Right atrium auricular region (tissue), 2 donors: Measurements from ENCODE around the gene EPHB3. TPM values are rescaled to one million over a fixed set of nuclear protein-coding genes. Genes with fewer than 3 reads are reported as not detected.

ENCODE experiments used
- DNase-seq: peaks from one replicate; pipeline ENCODE4 v3.0.0-alpha.2; 2019; ENCODE audit warnings: low spot score
- H3K27ac ChIP-seq, 2 donors: fragments of 200-600 bp; sonication (generic); 1 replicate in 1 of 2; 2 replicates in 1 of 2; pipeline ENCODE4 v1.5.1; 2016 to 2019
- H3K27me3 ChIP-seq, 2 donors: fragments of 200-600 bp; sonication (generic); one replicate each; pipeline versions ENCODE4 v1.5.1 to v1.6.0; 2017 to 2019
- H3K36me3 ChIP-seq: fragments of 200-600 bp; sonication (generic); one replicate; pipeline ENCODE4 v1.5.1; 2016
- H3K4me1 ChIP-seq, 2 donors: fragments of 200-600 bp; sonication (generic); one replicate each; pipeline versions ENCODE4 v1.5.1 to v1.6.0; 2017 to 2019
- H3K4me3 ChIP-seq, 2 donors: fragments of 200-600 bp; sonication (generic); 1 replicate in 1 of 2; 2 replicates in 1 of 2; pipeline ENCODE4 v1.5.1; 2017 to 2019; ENCODE audit warnings: mild to moderate bottlenecking in 1 of 2, moderate library complexity in 1 of 2
- H3K9me3 ChIP-seq, 2 donors: fragments of 200-600 bp; sonication (generic); one replicate each; pipeline ENCODE4 v1.5.1; 2019
- CTCF ChIP-seq, 2 donors: fragments of 200-600 bp; sonication (generic); IDR thresholded peaks; one replicate each; pipeline ENCODE4 v1.5.1; 2019; ENCODE audit warnings: antibody characterized with exemption in 2 of 2
- total RNA-seq, 2 donors: library from RNA; depleted of rRNA; stranded (reverse); fragments of >200 nt; gene quantifications; one replicate each; pipeline ENCODE4 v1.1.0, GENCODE V29; 2016

Gene EPHB3
- total RNA-seq, 2 donors from 2014 or later, result 2.1 to 5.1 TPM

- Histone ChIP-seq H3K27ac (no peak overlapping the region), H3K27me3 (peaks cover 0 to 4% of the 10 kb centered on the region in 2 donors), H3K36me3 (no peaks in the 10 kb centered on the region), H3K4me3 (no peak overlapping the region), H3K9me3 (no peaks in the 10 kb centered on the region), H3K4me1 (peaks cover 0 to 6% of the 10 kb centered on the region in 2 donors)
- DNase-seq, result peak; percentile 57
- no peak for TF ChIP-seq CTCF (IDR thresholded peaks at IDR 0.05)
These were observed 19.6 kb upstream of the EPHB3 start for GRCh38 chr3:184541886-184542562.

- Histone ChIP-seq H3K27ac (no peak overlapping the region), H3K4me1 (peaks cover 0 to 6% of the 10 kb centered on the region in 2 donors), H3K9me3 (no peaks in the 10 kb centered on the region), H3K27me3 (peaks cover 0 to 4% of the 10 kb centered on the region in 2 donors), H3K36me3 (no peaks in the 10 kb centered on the region), H3K4me3 (no peak overlapping the region)
- DNase-seq, result no peak
- no peak for TF ChIP-seq CTCF (IDR thresholded peaks at IDR 0.05)
These were observed 19.0 kb upstream of the EPHB3 start for GRCh38 chr3:184542577-184542976.

- no peak overlapping the region for H3K4me3 ChIP-seq
- no peak for TF ChIP-seq CTCF (IDR thresholded peaks at IDR 0.05)
- no peaks in the 10 kb centered on the region for H3K36me3 ChIP-seq
- DNase-seq, result no peak
- peaks cover 0 to 4% of the 10 kb centered on the region in 2 donors for H3K27me3 ChIP-seq
- H3K27ac ChIP-seq, result no peak overlapping the region
- H3K9me3 ChIP-seq, result no peaks in the 10 kb centered on the region
- H3K4me1 ChIP-seq, result peaks cover 0 to 6% of the 10 kb centered on the region in 2 donors
These were observed 18.3 kb upstream of the EPHB3 start for GRCh38 chr3:184543256-184543655.

- TF ChIP-seq CTCF (IDR thresholded peaks at IDR 0.05), result peak; percentile 89 to 98
- H3K4me1 ChIP-seq, result peaks cover 0 to 6% of the 10 kb centered on the region in 2 donors
- H3K9me3 ChIP-seq, result no peaks in the 10 kb centered on the region
- DNase-seq, result peak; percentile 85
- H3K36me3 ChIP-seq, result no peaks in the 10 kb centered on the region
- H3K27ac ChIP-seq, result no peak overlapping the region
- H3K27me3 ChIP-seq, result peaks cover 0 to 4% of the 10 kb centered on the region in 2 donors
- no peak overlapping the region for H3K4me3 ChIP-seq
These were observed 17.6 kb upstream of the EPHB3 start for GRCh38 chr3:184543843-184544512.

- Histone ChIP-seq H3K27ac (no peak overlapping the region), H3K4me1 (peaks cover 0 to 6% of the 10 kb centered on the region in 2 donors), H3K27me3 (peaks cover 0 to 4% of the 10 kb centered on the region in 2 donors), H3K9me3 (no peaks in the 10 kb centered on the region), H3K36me3 (no peaks in the 10 kb centered on the region), H3K4me3 (no peak overlapping the region)
- no peak for TF ChIP-seq CTCF (IDR thresholded peaks at IDR 0.05)
- no peak for DNase-seq
These were observed 17.1 kb upstream of the EPHB3 start for GRCh38 chr3:184544513-184544861.
